ENCODE results near the gene CHN2. TPM values are rescaled to one million over a fixed set of nuclear protein-coding genes. Genes with fewer than 3 reads are reported as not detected.

Gene CHN2
- total RNA-seq, 1 donor from 2014 or later = 0.64 TPM

DNA sequence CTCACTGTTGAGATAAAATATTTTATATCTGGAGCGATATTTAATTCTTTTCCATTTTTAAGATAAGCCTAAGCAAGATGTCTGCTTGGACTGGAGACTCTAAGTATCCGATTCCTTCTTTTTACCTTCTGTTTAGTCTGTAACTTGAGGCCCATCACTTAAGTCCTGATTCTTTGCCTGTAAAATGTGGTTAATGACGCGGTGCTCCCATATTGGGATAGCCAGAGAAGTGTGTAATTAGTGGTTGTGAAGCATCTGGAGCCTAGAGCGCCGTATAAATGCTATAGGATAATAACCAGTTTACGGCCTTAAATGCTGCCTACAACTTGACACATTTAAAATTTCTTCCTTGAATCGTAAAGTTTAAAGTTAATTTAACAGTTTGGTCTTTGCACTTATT is 132.9 kb downstream of the CHN2 start:
- TF ChIP-seq, protein P1, sequence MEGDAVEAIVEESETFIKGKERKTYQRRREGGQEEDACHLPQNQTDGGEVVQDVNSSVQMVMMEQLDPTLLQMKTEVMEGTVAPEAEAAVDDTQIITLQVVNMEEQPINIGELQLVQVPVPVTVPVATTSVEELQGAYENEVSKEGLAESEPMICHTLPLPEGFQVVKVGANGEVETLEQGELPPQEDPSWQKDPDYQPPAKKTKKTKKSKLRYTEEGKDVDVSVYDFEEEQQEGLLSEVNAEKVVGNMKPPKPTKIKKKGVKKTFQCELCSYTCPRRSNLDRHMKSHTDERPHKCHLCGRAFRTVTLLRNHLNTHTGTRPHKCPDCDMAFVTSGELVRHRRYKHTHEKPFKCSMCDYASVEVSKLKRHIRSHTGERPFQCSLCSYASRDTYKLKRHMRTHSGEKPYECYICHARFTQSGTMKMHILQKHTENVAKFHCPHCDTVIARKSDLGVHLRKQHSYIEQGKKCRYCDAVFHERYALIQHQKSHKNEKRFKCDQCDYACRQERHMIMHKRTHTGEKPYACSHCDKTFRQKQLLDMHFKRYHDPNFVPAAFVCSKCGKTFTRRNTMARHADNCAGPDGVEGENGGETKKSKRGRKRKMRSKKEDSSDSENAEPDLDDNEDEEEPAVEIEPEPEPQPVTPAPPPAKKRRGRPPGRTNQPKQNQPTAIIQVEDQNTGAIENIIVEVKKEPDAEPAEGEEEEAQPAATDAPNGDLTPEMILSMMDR (IDR thresholded peaks at IDR 0.05) = no peak
- H3K4me1 Mint-ChIP-seq (ENCODE audit: unreplicated experiment) = no peaks in the 10 kb centered on the region
- no peaks in the 10 kb centered on the region for H3K9me3 Mint-ChIP-seq (ENCODE audit: unreplicated experiment)
- no peak overlapping the region for H3K27ac Mint-ChIP-seq (ENCODE audit: unreplicated experiment)
- no peak overlapping the region for H3K4me3 Mint-ChIP-seq (ENCODE audit: unreplicated experiment)
- H3K27me3 Mint-ChIP-seq (ENCODE audit: unreplicated experiment) = peaks cover 18% of the 10 kb centered on the region
- no peak for DNase-seq (ENCODE audit: extremely low spot score, unreplicated experiment)
- no peaks in the 10 kb centered on the region for H3K36me3 Mint-ChIP-seq (ENCODE audit: unreplicated experiment)

DNA sequence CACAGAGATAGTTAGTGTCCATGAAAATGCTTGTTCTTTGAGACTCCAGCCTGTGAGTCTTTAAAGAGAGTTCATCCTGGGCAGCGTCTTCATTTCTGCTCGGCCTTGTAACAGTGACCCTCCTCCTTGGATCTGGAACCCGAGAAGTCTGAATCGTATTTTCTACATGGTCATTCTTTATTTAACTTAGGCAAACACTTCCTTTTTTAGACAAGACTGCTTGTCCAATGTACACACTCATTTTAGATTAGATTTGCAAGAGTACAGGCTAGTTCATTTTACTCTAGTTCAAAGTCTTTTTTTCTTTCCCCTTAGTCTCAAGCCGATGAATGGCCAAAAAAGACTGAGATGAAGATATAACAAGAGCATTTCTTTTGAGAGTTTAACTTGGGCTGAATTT is 133.5 kb downstream of the CHN2 start:
- H3K4me1 Mint-ChIP-seq (ENCODE audit: unreplicated experiment) = no peaks in the 10 kb centered on the region
- peaks cover 21% of the 10 kb centered on the region for H3K27me3 Mint-ChIP-seq (ENCODE audit: unreplicated experiment)
- DNase-seq (ENCODE audit: extremely low spot score, unreplicated experiment) = no peak
- no peaks in the 10 kb centered on the region for H3K36me3 Mint-ChIP-seq (ENCODE audit: unreplicated experiment)
- H3K9me3 Mint-ChIP-seq (ENCODE audit: unreplicated experiment) = no peaks in the 10 kb centered on the region
- H3K4me3 Mint-ChIP-seq (ENCODE audit: unreplicated experiment) = no peak overlapping the region
- TF ChIP-seq, protein P1 (IDR thresholded peaks at IDR 0.05) = no peak
- no peak overlapping the region for H3K27ac Mint-ChIP-seq (ENCODE audit: unreplicated experiment)

DNA sequence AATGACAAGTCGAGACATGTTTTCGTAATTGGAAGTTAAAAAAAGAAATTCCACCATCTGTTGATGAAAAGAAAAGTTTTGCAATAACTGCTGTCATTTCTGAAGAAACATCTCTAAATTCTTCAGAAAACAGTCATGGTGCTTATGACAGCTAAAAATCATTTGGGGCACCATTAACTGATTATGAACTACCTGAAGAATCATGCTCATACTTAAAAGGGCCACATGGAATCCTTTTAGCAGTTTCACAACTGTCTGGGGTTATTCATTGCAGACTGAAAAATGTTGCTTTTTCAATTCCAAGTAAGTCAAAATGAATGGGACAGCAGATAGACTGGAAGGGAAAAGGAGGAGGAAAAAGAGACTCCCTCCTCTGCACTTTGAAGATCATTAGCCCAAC is 134.2 kb downstream of the CHN2 start:
- Mint-ChIP-seq H3K36me3 (ENCODE audit: unreplicated experiment) (no peaks in the 10 kb centered on the region), H3K27ac (ENCODE audit: unreplicated experiment) (no peak overlapping the region), H3K9me3 (ENCODE audit: unreplicated experiment) (no peaks in the 10 kb centered on the region), H3K27me3 (ENCODE audit: unreplicated experiment) (peaks cover 17% of the 10 kb centered on the region), H3K4me3 (ENCODE audit: unreplicated experiment) (no peak overlapping the region), H3K4me1 (ENCODE audit: unreplicated experiment) (no peaks in the 10 kb centered on the region)
- TF ChIP-seq, protein P1 (IDR thresholded peaks at IDR 0.05) = no peak
- no peak for DNase-seq (ENCODE audit: extremely low spot score, unreplicated experiment)

DNA sequence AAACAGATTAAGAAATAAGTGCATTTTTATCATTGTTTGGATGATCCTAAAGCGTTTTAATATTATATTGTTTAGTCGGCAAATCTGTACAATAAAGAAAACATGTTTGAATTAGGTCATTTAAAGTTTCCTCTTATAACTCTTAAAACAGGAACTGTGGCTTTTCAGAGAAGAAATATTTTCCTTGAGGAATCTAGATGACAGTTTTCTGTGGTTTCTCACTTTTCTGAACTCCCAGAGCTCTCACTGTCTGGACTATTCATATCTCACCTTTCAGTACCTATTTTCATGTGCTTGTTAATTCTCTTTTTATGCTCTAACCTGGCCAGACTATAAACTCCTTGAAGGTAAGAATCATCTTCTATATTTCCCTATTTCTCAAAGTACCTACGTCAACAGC is 135.1 kb downstream of the CHN2 start:
- Mint-ChIP-seq H3K36me3 (ENCODE audit: unreplicated experiment) (no peaks in the 10 kb centered on the region), H3K4me1 (ENCODE audit: unreplicated experiment) (no peaks in the 10 kb centered on the region), H3K27me3 (ENCODE audit: unreplicated experiment) (peaks cover 17% of the 10 kb centered on the region), H3K27ac (ENCODE audit: unreplicated experiment) (no peak overlapping the region), H3K4me3 (ENCODE audit: unreplicated experiment) (no peak overlapping the region), H3K9me3 (ENCODE audit: unreplicated experiment) (no peaks in the 10 kb centered on the region)
- no peak for DNase-seq (ENCODE audit: extremely low spot score, unreplicated experiment)
- TF ChIP-seq, protein P1 (IDR thresholded peaks at IDR 0.05) = no peak

DNA sequence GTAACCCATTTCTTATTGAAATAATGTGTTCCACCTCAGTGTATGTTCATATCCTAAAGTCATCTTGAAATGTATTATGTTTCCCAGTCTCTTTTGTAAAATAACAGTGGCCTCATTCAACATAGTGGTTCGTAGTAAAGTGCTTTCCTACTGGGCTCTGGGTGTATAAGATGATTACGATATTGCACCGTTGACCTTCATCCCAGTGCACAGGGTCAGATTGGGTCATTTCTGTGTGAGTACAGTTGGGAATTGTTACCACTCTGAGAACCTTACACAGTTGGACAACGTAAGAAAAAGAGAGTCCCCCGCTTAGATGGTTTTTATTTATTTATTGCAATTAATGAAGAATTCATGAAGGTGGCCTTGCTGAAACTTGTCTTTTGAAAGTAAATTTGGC is 135.6 kb downstream of the CHN2 start:
- no peaks in the 10 kb centered on the region for H3K36me3 Mint-ChIP-seq (ENCODE audit: unreplicated experiment)
- TF ChIP-seq, protein P1 (IDR thresholded peaks at IDR 0.05) = no peak
- no peak overlapping the region for H3K4me3 Mint-ChIP-seq (ENCODE audit: unreplicated experiment)
- H3K4me1 Mint-ChIP-seq (ENCODE audit: unreplicated experiment) = no peaks in the 10 kb centered on the region
- no peak overlapping the region for H3K27ac Mint-ChIP-seq (ENCODE audit: unreplicated experiment)
- DNase-seq (ENCODE audit: extremely low spot score, unreplicated experiment) = no peak
- peaks cover 12% of the 10 kb centered on the region for H3K27me3 Mint-ChIP-seq (ENCODE audit: unreplicated experiment)
- H3K9me3 Mint-ChIP-seq (ENCODE audit: unreplicated experiment) = no peaks in the 10 kb centered on the region

Data from osteocyte (in vitro differentiated cells).